Calu3 (cell line): ENCODE results near the gene PDE9A. TPM values are rescaled to one million over a fixed set of nuclear protein-coding genes. Genes with fewer than 3 reads are reported as not detected.

Experiments used
- BruUV-seq: library from RNA; stranded (reverse); fragments of 400-500 nt; replicated peaks from 2 replicates; lab custom pipeline; 2021; lab: Mats Ljungman, UMichigan
- CTCF ChIA-PET: fragments of 300-600 bp; sonication (Branson Sonifier 250); formaldehyde crosslinking; loops from one replicate; lab custom pipeline; 2022; ENCODE audit warnings: antibody characterized with exemption; lab: Charles Lee
- DNase-seq: peaks from one replicate; pipeline ENCODE4 v3.0.0; 2022
- H3K27ac Mint-ChIP-seq: one replicate; pipeline ENCODE4 v1.8.0; 2022; ENCODE audit warnings: mixed read lengths; ENCODE audit not compliant: unreplicated experiment
- H3K27me3 Mint-ChIP-seq: one replicate; pipeline ENCODE4 v1.8.0; 2022; ENCODE audit warnings: mixed read lengths; ENCODE audit not compliant: unreplicated experiment
- H3K36me3 Mint-ChIP-seq: one replicate; pipeline ENCODE4 v1.8.0; 2022; ENCODE audit warnings: mild to moderate bottlenecking, moderate library complexity, mixed read lengths; ENCODE audit not compliant: insufficient read depth, unreplicated experiment
- H3K4me1 Mint-ChIP-seq: one replicate; pipeline ENCODE4 v1.8.0; 2022; ENCODE audit warnings: mild to moderate bottlenecking, low read depth, mixed read lengths; ENCODE audit not compliant: unreplicated experiment
- H3K4me3 Mint-ChIP-seq: one replicate; pipeline ENCODE4 v1.8.0; 2022; ENCODE audit warnings: mild to moderate bottlenecking, low read depth, moderate library complexity, mixed read lengths; ENCODE audit not compliant: unreplicated experiment
- H3K9me3 Mint-ChIP-seq: one replicate; pipeline ENCODE4 v1.8.0; 2022; ENCODE audit warnings: low read depth, mixed read lengths; ENCODE audit not compliant: unreplicated experiment
- CTCF ChIP-seq: fragments of 200-600 bp; IDR thresholded peaks from one replicate; pipeline ENCODE4 v1.8.0; 2022; ENCODE audit warnings: antibody characterized with exemption; ENCODE audit not compliant: unreplicated experiment
- intact Hi-C: fragments of 100-400 bp; cut with micrococcal nuclease; formaldehyde crosslinking; loops from one replicate; pipeline ENCODE4 v1.10.0; 2022; ENCODE audit not compliant: unreplicated experiment
- total RNA-seq: library from RNA; stranded (reverse); gene quantifications from 2 replicates; pipeline ENCODE4 v1.2.3, GENCODE V29; 2022

The PDE9A gene
- total RNA-seq, 1 experiment from 2014 or later, result 10.9 TPM

GRCh38 chr21:42682661-42683210 is 29.3 kb downstream of the PDE9A start:
- no TSS peak for BruUV-seq
- DNase-seq, result no peak
- CTCF ChIA-PET, result no interaction called here
- H3K4me3 Mint-ChIP-seq, result no peak overlapping the region
- H3K36me3 Mint-ChIP-seq, result no peaks in the 10 kb centered on the region
- no peak for TF ChIP-seq CTCF
- H3K27me3 Mint-ChIP-seq, result no peaks in the 10 kb centered on the region
- no peak overlapping the region for H3K27ac Mint-ChIP-seq
- no peaks in the 10 kb centered on the region for H3K9me3 Mint-ChIP-seq
- H3K4me1 Mint-ChIP-seq, result no peaks in the 10 kb centered on the region
- intact Hi-C loops, result no loop called here

- H3K27ac Mint-ChIP-seq, result no peak overlapping the region
- CTCF ChIA-PET, result no interaction called here
- H3K27me3 Mint-ChIP-seq, result no peaks in the 10 kb centered on the region
- intact Hi-C loops, result no loop called here
- no peak for DNase-seq
- H3K4me3 Mint-ChIP-seq, result no peak overlapping the region
- no peak for TF ChIP-seq CTCF
- H3K9me3 Mint-ChIP-seq, result no peaks in the 10 kb centered on the region
- no peaks in the 10 kb centered on the region for H3K4me1 Mint-ChIP-seq
- BruUV-seq, result no TSS peak
- no peaks in the 10 kb centered on the region for H3K36me3 Mint-ChIP-seq
Observed at GRCh38 chr21:42683371-42684108, 30.1 kb downstream of the PDE9A start.

- TF ChIP-seq CTCF, result no peak
- H3K4me1 Mint-ChIP-seq, result no peaks in the 10 kb centered on the region
- intact Hi-C loops, result no loop called here
- H3K9me3 Mint-ChIP-seq, result no peaks in the 10 kb centered on the region
- no peak overlapping the region for H3K4me3 Mint-ChIP-seq
- H3K27me3 Mint-ChIP-seq, result no peaks in the 10 kb centered on the region
- no TSS peak for BruUV-seq
- H3K27ac Mint-ChIP-seq, result no peak overlapping the region
- CTCF ChIA-PET, result no interaction called here
- no peaks in the 10 kb centered on the region for H3K36me3 Mint-ChIP-seq
- DNase-seq, result no peak
Observed at GRCh38 chr21:42684109-42684916, 30.9 kb downstream of the PDE9A start.

GRCh38 chr21:42685036-42685435 is 31.6 kb downstream of the PDE9A start:
- Mint-ChIP-seq H3K36me3 (no peaks in the 10 kb centered on the region), H3K4me1 (no peaks in the 10 kb centered on the region), H3K4me3 (no peak overlapping the region), H3K27me3 (no peaks in the 10 kb centered on the region), H3K27ac (no peak overlapping the region), H3K9me3 (no peaks in the 10 kb centered on the region)
- intact Hi-C loops, result no loop called here
- no TSS peak for BruUV-seq
- no peak for TF ChIP-seq CTCF
- CTCF ChIA-PET, result no interaction called here
- no peak for DNase-seq
